RPMI7951 (cell line): ENCODE results near the gene PBX2. TPM values are rescaled to one million over a fixed set of nuclear protein-coding genes. Genes with fewer than 3 reads are reported as not detected.
A peak's percentile ranks its signal among the peaks of the same experiment; 100 is the strongest.
"Not testable (repeated sequence)": the region's sequence is repeated elsewhere in the genome, so short reads cannot be mapped to it uniquely, and the experiment has no call there.

Source experiments
- DNase-seq: peaks from one replicate; pipeline ENCODE4 v3.0.0-alpha.2; 2012; ENCODE audit warnings: low read depth
- total RNA-seq: library from RNA; depleted of rRNA; stranded (reverse); fragments of >200 nt; shearing (Covaris generic); gene quantifications from 2 replicates; pipeline ENCODE4 v1.2.3, GENCODE V29; 2014; rRNA removed

PBX2 gene
- total RNA-seq, 1 experiment from 2014 or later: 15.7 TPM

DNA sequence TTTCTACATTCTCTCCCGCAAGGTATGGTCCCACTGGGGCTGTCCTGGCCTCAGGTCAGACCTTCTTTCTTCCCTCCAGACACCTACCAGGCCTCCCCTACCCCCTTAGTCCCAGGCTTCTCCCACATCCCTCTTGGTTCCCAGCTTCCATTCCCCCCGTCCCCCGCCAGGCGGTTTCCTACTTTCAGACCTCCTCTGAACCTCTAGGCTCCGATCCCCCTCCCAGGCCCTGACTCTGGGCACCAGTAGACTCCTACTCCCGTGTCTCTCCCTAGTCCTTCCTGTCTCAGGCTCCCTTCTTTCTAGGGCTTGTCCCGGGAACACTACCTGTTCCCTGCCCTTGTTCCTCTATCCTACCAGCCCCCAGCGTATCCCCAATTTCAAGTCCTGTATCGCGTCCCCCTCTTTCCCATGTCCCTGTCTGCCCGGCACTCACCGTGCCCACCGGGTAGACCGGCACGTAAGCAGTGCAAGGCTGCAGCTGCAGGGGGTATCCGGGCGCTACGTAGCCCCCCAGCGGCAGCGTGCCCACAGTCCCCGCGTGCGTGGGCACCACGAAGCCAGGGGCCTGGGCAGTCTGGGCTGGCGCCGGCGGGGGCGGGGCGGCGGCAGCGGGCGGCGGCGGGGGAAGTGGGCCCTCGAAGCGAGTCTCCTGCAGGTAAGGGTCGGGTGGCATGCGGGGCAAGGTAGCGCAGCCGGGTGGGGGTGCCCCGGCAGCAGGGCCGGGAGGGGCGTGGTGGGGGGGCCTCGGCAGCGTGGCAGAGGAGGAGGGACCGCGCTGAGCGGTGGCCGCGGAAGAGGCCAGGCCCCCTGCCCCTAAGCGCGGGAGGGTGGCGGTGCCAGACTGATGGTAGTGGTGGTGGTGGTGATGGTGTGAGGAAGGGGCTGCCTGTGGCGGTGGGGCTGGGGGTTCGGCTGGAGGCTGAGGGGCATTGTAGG is 39.8 kb downstream of the PBX2 start:
- no peak for DNase-seq

DNA sequence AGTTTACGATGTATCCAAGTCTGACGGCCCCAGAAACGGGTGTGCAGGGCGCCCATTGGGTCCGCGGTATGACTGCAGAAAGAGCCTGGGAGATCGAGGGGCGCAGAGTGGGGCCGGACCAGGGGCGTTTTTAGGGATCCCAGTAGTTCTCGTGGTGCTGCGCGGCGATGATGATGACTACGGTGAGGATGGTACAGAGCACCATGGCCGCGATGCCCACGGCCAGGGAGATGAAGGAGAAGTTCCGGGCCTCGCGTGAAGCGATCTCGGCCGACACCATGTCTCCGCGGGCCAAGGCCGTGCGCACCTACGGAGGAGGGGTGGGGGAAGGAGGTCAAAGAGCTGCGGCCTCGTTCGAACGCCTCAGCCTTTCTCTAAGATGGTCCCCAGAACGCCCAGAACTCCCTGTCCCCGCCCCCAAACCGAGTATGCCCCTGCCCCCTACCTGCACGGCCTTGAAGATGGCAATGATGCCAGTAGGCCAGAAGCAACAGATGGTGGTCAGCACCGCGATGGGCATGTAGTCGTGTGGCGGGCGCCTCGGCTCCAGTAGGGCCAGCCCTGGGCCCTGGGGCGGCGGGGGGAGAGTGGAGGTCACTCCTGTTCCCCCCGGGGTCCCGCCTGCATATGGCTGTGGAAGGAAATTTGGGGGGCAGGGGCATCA is 40.8 kb downstream of the PBX2 start:
- no peak for DNase-seq

DNA sequence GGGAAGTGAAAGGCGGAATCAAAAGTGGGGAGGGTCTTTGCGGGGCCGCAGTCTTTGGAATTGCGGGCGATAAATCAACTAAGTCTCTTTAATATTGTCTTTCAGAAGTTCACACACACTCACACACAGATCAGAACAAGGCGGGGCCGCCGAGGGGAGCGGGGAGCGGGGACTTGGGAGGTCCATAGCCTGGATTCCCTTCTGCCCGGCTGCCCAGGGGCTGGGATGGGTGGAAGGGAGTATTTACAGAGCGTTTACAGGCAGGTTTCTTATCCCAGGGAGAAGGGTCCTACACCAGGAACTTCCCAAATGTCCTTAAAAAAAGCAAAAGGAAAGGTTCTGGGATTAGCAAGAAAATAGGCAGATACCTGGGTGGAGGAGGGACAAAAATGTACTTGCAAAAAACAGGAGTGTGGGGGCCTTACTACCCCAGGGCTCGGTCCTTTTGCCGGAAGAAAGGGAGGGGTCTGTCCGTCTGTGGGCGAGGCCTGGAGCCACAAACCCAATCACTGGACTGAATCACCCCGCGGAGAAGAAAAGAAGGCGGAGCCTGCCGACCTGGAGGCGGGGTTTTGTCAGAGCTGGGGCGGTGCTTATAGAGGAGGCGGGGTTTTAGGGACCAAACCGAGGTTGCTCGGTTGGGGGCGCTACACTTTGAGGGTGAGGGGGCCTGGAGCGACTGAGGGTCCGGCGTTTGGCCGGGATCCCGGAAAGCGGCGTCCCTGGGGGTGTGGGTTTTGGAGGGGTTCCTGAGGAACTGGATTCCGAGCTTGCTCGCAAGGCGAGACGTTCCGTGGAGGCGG is 41.5 kb downstream of the PBX2 start:
- DNase-seq: peak; percentile 79

DNA sequence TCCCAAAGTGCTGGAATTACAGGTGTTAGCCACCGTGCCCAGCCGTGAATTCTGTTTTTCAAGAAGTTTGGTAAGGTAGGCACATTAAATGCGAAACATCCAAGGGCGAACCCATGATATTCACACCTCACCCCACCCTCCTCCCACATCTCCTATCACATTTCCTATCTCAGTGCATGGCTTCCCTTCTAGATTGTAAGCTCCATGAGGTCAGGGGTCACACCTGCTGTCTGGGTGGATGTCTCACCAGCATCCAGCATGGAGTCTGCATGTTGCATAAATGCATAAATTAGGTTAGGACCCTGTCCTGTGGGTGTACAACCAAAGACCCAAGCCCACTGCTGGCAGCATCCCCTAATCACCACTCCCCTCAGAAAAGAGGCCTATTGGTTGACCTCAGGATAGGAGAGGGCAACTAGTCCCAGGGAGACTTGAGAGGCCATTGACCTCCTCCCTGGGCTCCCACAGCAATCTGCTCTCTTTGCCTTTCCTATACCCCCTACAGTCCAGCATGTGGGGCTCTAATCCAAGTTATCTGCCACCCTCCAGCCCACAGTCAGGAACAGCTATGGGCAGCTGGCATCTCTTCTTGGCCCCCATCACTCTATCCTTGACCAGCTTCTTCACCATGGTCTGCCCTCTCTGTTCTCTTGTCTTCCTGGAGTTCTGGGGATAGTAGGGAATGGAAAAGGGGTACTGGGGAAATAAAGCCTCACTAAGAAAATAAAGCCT is 42.4 kb downstream of the PBX2 start:
- DNase-seq: no peak

DNA sequence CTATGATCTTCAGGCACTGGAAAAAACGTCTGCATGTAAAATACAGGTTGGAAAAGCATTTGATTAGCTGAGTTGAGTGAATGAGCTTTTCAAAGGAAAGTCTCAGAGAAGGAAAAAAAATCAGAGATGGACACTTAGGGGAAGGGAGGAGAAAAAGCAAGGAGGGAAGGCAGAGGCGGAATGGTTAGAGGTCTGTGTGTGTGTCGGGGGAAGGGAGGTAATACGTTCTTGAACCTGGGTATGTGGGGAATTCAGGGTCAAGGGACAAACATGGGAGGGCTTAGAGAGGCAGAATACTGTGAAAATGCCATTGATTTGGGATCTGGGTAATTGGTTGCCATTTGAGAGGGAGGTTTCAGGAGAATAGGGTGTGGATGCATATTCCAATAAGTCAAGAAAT is 43.3 kb downstream of the PBX2 start:
- no peak for DNase-seq

DNA sequence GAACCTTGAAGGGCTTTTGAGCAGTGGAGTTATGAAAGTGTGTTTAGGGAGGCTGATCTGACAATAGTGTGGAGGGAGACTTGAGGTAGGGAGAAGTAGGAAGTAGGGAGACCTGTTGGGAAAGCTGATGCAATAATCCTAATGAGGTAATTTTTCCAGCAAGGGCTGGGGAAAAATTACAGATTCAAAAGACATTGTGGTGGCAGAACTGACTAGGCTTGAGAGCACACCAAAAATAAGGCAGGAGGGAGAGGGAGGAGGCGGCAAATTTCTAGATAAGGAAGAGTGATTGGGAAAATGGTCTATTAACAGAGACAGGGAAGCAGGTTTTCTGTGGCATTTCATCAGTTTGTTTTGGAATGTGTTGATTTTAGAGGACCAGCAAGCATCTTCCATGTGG is 43.7 kb downstream of the PBX2 start:
- DNase-seq: no peak

DNA sequence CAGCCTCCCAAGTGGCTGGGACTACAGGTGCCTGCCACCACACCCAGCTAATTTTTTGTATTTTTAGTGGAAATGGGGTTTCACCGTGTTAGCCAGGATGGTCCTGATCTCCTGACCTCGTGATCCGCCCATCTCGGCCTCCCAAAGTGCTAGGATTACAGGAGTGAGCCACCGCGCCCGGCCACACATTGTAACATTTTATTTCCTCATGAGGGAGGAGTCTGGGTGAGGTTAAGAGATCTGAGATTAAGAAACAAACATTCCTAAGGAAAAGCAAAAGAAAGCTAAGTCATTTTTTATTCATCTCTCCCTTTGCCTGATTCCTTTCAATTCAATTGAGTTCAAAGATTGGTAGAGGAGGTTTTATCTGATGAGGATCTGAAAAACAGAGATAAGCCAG is 45.8 kb downstream of the PBX2 start:
- not testable (repeated sequence) for DNase-seq

DNA sequence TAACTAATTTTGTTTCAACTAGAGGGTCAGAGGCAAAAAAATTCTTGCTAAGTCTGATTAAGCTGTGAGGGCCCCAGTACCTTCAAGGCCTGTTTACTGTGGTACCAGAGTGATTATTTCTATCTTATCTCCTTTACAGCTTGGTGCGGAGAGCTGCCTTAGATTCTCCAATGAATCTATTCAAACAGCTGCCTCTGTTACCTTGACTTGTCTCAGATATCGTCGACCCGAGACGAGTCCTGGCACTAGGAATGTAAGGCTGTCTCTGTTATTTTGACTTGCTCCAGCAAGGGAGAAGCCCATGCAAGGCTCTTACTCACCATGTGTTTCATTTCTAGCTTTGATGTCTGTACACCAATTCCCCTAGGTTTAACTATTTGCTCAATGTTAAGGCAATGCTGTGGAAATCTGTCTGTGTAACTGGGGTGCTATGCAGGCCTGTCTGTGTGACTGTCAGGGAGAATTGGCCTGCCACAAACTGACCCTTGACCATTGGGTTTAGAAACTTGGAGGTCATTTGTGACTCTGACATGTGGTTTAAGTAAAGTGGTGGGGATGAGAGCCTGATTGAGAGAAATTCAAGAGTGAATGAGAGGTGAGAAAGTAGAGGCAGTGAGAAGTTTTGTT is 49.5 kb downstream of the PBX2 start:
- no peak for DNase-seq

DNA sequence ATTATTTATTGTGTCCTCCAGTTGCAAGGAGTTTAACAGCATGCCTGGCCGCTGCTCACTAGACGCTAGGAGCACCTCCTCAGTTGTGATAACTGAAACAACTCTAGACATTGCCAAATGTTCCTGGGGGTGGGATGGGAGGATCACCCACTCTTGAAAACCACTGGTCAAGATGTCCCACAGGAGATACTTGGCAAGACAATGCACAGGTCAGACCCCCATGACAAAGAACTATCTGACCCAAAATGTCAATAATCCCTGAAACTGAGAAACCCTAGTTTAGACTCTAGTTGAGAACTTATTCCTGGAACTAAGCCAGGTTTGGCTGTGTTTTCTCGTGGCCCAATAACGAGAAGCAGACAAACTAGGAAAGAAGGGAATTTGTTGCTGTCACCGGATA is 50.4 kb downstream of the PBX2 start:
- no peak for DNase-seq

DNA sequence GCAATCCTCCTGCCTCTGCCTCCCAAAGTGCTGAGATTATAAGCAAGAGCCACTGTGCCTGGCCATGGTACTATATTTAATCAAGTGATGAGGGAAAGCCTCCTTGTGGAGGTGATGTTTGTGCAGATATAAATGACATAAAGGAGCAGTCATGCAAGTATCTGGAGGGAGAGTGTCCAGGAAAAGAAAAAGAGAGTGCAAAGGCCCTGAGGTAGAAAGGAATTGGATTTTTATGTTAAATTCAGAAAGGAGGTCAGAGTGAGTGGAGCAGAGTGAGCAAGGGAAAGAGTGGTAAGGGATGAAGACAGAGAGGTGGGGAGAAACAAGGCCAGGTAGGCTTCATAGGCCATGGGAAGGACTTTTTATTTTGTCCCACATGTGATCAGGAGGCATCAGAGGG is 52.5 kb downstream of the PBX2 start:
- no peak for DNase-seq

Other genes starting within 250 kb of the PBX2 start
- 0.72 and 1.8 TPM in 2 replicates for gene CFB, start 244.1 kb downstream of the PBX2 start, total RNA-seq
- gene NELFE, start 231.2 kb downstream of the PBX2 start, total RNA-seq: 235 and 246 TPM in 2 replicates
- 30.4 and 36.5 TPM in 2 replicates for gene SKIC2, start 231.0 kb downstream of the PBX2 start, total RNA-seq
- gene DXO, start 218.1 kb downstream of the PBX2 start, total RNA-seq: 21.0 and 27.8 TPM in 2 replicates
- 0.96 and 1.3 TPM in 2 replicates for gene C4A, start 208.1 kb downstream of the PBX2 start, total RNA-seq
- gene C4B, start 175.4 kb downstream of the PBX2 start, total RNA-seq: 0.68 and 0.72 TPM in 2 replicates
- not detected in 2 replicates for gene CYP21A2, start 151.8 kb downstream of the PBX2 start, total RNA-seq
- gene TNXB, start 80.9 kb downstream of the PBX2 start, total RNA-seq: 0.12 and 0.20 TPM in 2 replicates
- gene ATF6B, start 62.0 kb downstream of the PBX2 start, total RNA-seq: 20.5 and 23.5 TPM in 2 replicates
- 14.5 and 15.2 TPM in 2 replicates for gene FKBPL, start 59.9 kb downstream of the PBX2 start, total RNA-seq
- 0.49 TPM in 1 of 2 replicates, not detected in the other for gene PRRT1, start 38.3 kb downstream of the PBX2 start, total RNA-seq
- 22.9 and 25.1 TPM in 2 replicates for gene PPT2, start 36.1 kb downstream of the PBX2 start, total RNA-seq
- gene EGFL8, start 25.6 kb downstream of the PBX2 start, total RNA-seq: 0.59 and 2.8 TPM in 2 replicates
- gene AGPAT1, start 14.1 kb downstream of the PBX2 start, total RNA-seq: 59.4 and 82.3 TPM in 2 replicates
- 106 and 113 TPM in 2 replicates for gene RNF5, start 11.8 kb downstream of the PBX2 start, total RNA-seq
- 0.98 and 1.6 TPM in 2 replicates for gene AGER, start 5.9 kb downstream of the PBX2 start, total RNA-seq
- 4.1 and 5.8 TPM in 2 replicates for gene GPSM3, start 2.4 kb upstream of the PBX2 start, total RNA-seq
- gene NOTCH4, start 33.9 kb upstream of the PBX2 start, total RNA-seq: 2.6 and 4.8 TPM in 2 replicates
- gene TSBP1, start 181.7 kb upstream of the PBX2 start, total RNA-seq: not detected in 2 replicates
- gene BTNL2, start 217.0 kb upstream of the PBX2 start, total RNA-seq: not detected in 2 replicates
- 18.8 and 21.4 TPM in 2 replicates for gene HLA-DRA, start 249.7 kb upstream of the PBX2 start, total RNA-seq